C4-2B (cell line): Measurements from ENCODE around the gene VAC14.

Experiments used
- CTCF ChIP-seq: fragments of 450-650 bp; conservative IDR thresholded peaks from 2 replicates; pipeline ENCODE4 v1.5.1; 2017; ENCODE audit warnings: mild to moderate bottlenecking
- ZFX ChIP-seq: fragments of 450-650 bp; IDR thresholded peaks from 2 replicates; pipeline ENCODE4 v1.6.1; 2017

- no peak for TF ChIP-seq CTCF
- no peak for TF ChIP-seq ZFX
Observed at GRCh38 chr16:70647441-70648359, 153.3 kb downstream of the VAC14 start.
